ENCODE results near the gene CFAP45. TPM values are rescaled to one million over a fixed set of nuclear protein-coding genes. Genes with fewer than 3 reads are reported as not detected.

CFAP45 gene
- total and polyA plus RNA-seq, 2 experiments from 2014 or later, result 0.36 TPM; not detected in 1

DNA sequence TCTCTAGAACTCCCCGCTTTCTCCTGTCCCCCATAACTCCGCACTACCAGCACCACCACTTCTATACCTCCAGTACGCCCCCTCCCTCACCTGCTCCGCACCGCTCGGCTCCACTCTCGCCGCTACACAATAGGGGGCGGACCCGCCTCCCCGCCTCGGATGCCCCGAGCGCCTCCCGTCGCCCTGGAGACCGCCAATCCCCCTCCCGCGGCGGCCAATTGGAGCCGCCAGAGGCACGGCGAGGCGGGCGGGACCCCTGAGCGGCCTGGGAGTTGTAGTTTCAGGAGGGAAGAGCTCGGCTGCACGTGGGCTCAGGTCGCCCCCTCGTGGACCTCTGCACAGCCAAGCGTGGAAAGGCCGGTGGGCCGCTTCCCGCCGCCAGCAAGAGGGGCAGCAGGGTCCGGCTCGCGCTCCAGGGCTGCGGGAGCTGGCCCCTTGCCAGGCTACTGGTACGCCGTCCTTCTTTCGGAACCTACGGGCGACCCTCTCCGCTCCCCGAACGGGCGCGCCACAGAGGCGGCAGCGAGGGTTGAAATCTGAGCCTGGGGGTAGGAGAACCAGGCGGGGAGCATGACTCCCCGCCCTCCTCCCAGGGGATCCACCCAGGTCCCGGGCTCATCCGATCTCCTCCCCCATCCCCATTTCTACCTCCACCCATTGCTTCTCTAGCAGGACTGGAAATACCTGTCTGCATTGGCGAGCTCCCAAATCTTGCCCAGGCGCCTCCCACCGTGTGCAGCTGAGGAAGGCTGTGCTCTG, 45.7 kb upstream of the CFAP45 start, which contains the start of gene IGSF9:
IGSF9 (minus strand) TSS at position 131 of the 759 bp plus-strand sequence. CDS start 2,159 bp downstream, outside the sequence.
- Histone ChIP-seq H3K27ac (ENCODE audit: low read depth) (peak within 1 kb of the TSS; percentile 91; the same call in 1 of the 2 replicates), H3K4me3 (peak within 1 kb of the TSS; percentile 66), H3K36me3 (ENCODE audit: insufficient read depth) (no peaks in the 10 kb centered on the region), H3K27me3 (ENCODE audit: insufficient read depth) (no peaks in the 10 kb centered on the region), H3K9me2 (ENCODE audit: insufficient read depth) (peaks cover 11% of the 10 kb centered on the region), H3K4me1 (ENCODE audit: insufficient read depth) (peaks cover 18% of the 10 kb centered on the region), H3K79me2 (replicated peaks; ENCODE audit: insufficient read depth) (peaks cover 17% of the 10 kb centered on the region; the same call in 1 of the 2 replicates), H3F3A (replicated peaks; ENCODE audit: low read depth) (no peaks in the 10 kb centered on the region), H2AFZ (peak within 1 kb of the TSS; percentile 89), H4K20me1 (replicated peaks; ENCODE audit: insufficient read depth) (no peaks in the 10 kb centered on the region), H3K4me2 (peak within 1 kb of the TSS; percentile 81)
- DNase-seq (ENCODE audit: low spot score), result peak; percentile 97
- peaks cover 42% of the 10 kb centered on the region for H3K4me1 Mint-ChIP-seq
- peaks cover 13% of the 10 kb centered on the region for H3K36me3 Mint-ChIP-seq (ENCODE audit: low read depth)
- peak within 1 kb of the TSS; percentile 88 for H3K27ac Mint-ChIP-seq
- TF ChIP-seq ETS1 (IDR thresholded peaks at IDR 0.05) (peak; percentile 77), ZNF462 (CRISPR knock-in tag; IDR thresholded peaks at IDR 0.05) (peak; percentile 31; the same call in 1 of the 2 replicates), ZNF331 (CRISPR knock-in tag; IDR thresholded peaks at IDR 0.05; ENCODE audit: low read depth) (no peak), ZNF114 (CRISPR knock-in tag; IDR thresholded peaks at IDR 0.05) (no peak), JUNB (IDR thresholded peaks at IDR 0.05; ENCODE audit: unreplicated experiment) (no peak), POLR2AphosphoS5 (IDR thresholded peaks at IDR 0.05; ENCODE audit: low read depth) (peak; percentile 73), STAT1 (IDR thresholded peaks at IDR 0.05; ENCODE audit: unreplicated experiment) (no peak), NANOG (IDR thresholded peaks at IDR 0.05; ENCODE audit: borderline replicate concordance) (no peak), REST (IDR thresholded peaks at IDR 0.05; ENCODE audit: unreplicated experiment) (no peak), CREB1 (CRISPR knock-in tag; IDR thresholded peaks at IDR 0.05; ENCODE audit: low read depth) (peak; percentile 37; the same call in 1 of the 2 replicates), EZH2phosphoT487 (IDR thresholded peaks at IDR 0.05; ENCODE audit: unreplicated experiment) (no peak), EZH2 (IDR thresholded peaks at IDR 0.05; ENCODE audit: low read depth, unreplicated experiment) (no peak)
- TF ChIP-seq, protein P1, sequence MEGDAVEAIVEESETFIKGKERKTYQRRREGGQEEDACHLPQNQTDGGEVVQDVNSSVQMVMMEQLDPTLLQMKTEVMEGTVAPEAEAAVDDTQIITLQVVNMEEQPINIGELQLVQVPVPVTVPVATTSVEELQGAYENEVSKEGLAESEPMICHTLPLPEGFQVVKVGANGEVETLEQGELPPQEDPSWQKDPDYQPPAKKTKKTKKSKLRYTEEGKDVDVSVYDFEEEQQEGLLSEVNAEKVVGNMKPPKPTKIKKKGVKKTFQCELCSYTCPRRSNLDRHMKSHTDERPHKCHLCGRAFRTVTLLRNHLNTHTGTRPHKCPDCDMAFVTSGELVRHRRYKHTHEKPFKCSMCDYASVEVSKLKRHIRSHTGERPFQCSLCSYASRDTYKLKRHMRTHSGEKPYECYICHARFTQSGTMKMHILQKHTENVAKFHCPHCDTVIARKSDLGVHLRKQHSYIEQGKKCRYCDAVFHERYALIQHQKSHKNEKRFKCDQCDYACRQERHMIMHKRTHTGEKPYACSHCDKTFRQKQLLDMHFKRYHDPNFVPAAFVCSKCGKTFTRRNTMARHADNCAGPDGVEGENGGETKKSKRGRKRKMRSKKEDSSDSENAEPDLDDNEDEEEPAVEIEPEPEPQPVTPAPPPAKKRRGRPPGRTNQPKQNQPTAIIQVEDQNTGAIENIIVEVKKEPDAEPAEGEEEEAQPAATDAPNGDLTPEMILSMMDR (conservative IDR thresholded peaks at IDR 0.05; ENCODE audit: low read depth in 2 of 2), result peak; percentile 40 to 65
- peak; percentile 86 for ATAC-seq
- H3K27me3 Mint-ChIP-seq (ENCODE audit: insufficient read depth, low read depth, poor library complexity), result peaks cover 13% of the 10 kb centered on the region
- H3K4me3 Mint-ChIP-seq, result peak within 1 kb of the TSS; percentile 87
- H3K9me3 Mint-ChIP-seq, result no peaks in the 10 kb centered on the region

Measured in GM23338 (cell line).